Lung (tissue), 12 donors: ENCODE results near the gene TNFSF8. TPM values are rescaled to one million over a fixed set of nuclear protein-coding genes. Genes with fewer than 3 reads are reported as not detected.

Experiments
- ATAC-seq: fragments of 200-7000 bp; cut with Tn5 transposase; one replicate; pipeline ENCODE4 v1.9.1; 2020; ENCODE audit warnings: moderate number of reproducible peaks; ENCODE audit not compliant: insufficient read depth, low FRiP score
- DNase-seq, 3 donors: peaks; one replicate each; pipeline ENCODE4 v3.0.0-alpha.2; 2013 to 2017
- H3K27ac ChIP-seq, 2 donors: one replicate each; pipeline ENCODE4 v1.5.1; 2013; ENCODE audit warnings: mild to moderate bottlenecking in 2 of 2, moderate library complexity in 2 of 2, control low read depth in 1 of 2, inconsistent platforms in 1 of 2, low read depth in 1 of 2, low read length in 1 of 2
- H3K27me3 ChIP-seq, 3 donors: one replicate each; pipeline ENCODE4 v1.5.1; 2013; ENCODE audit warnings: low read length in 2 of 3; ENCODE audit not compliant: control insufficient read depth in 3 of 3, insufficient read depth in 3 of 3
- H3K36me3 ChIP-seq, 4 donors: one replicate each; pipeline ENCODE4 v1.5.1; 2013; ENCODE audit warnings: low read length in 4 of 4, mild to moderate bottlenecking in 1 of 4, moderate library complexity in 1 of 4; ENCODE audit not compliant: control insufficient read depth in 4 of 4, insufficient read depth in 4 of 4
- H3K4me1 ChIP-seq, 5 donors: one replicate each; pipeline ENCODE4 v1.5.1; 2013; ENCODE audit warnings: low read length in 5 of 5, mild to moderate bottlenecking in 2 of 5, moderate library complexity in 1 of 5; ENCODE audit not compliant: control insufficient read depth in 5 of 5, insufficient read depth in 5 of 5
- H3K4me3 ChIP-seq: one replicate; pipeline ENCODE4 v1.5.1; 2013; ENCODE audit warnings: mild to moderate bottlenecking, control low read depth, moderate library complexity
- H3K9ac ChIP-seq, 2 donors: one replicate each; pipeline ENCODE4 v1.5.1; 2013; ENCODE audit warnings: low read length in 2 of 2, control low read depth in 1 of 2; ENCODE audit not compliant: insufficient read depth in 1 of 2
- H3K9me3 ChIP-seq, 4 donors: one replicate each; pipeline ENCODE4 v1.5.1; 2013; ENCODE audit warnings: low read length in 3 of 4, mild to moderate bottlenecking in 1 of 4, moderate library complexity in 1 of 4; ENCODE audit not compliant: control insufficient read depth in 4 of 4, insufficient read depth in 3 of 4
- CTCF ChIP-seq: IDR thresholded peaks from 2 replicates; pipeline ENCODE4 v1.5.1; 2012; ENCODE audit warnings: mild to moderate bottlenecking; ENCODE audit errors: control extremely low read depth, extremely low read depth
- WGBS, 2 donors: extraction: QIAGEN DNeasy Blood & Tissue Kit; methylation state at CpG; one replicate each; pipeline ENCODE4 v1.1.7; 2013; 5-methylcytosine and 5-hydroxymethylcytosine counted together
- polyA plus RNA-seq, 2 donors: library from polyadenylated mRNA; stranded (reverse); fragments of 200-250 nt; gene quantifications; one replicate each; pipeline ENCODE4 v1.2.1, GENCODE V29; 2013
- total RNA-seq, 2 donors: library from RNA; depleted of rRNA in 1 of 2; stranded (reverse); fragments of >200 nt in 1 of 2; gene quantifications; one replicate each; pipeline ENCODE4 v1.2.1, GENCODE V29; 2014 to 2021
- donor health status: control.
- donor health status: control.
- donor health status: Bipolar disorder and iron deficiency.
- donor health status: healthy.
- donor health status: DM: yes; HTN: yes; CAD: no.

TNFSF8 gene
- total and polyA plus RNA-seq, 4 donors, result 0.61 to 8.7 (median 4.8) TPM

- WGBS, 2 donors, result 81 to 82% methylated on average over 3 of the region's 3 CpGs
- no peak for TF ChIP-seq CTCF
- Histone ChIP-seq H3K27me3 (no peaks in the 10 kb centered on the region), H3K9me3 (peaks cover 0 to 6% (median 2%) of the 10 kb centered on the region in 4 donors), H3K4me3 (no peak overlapping the region), H3K27ac (peak overlapping the region in 1 of 2 donors; percentile 46), H3K36me3 (no peaks in the 10 kb centered on the region), H3K9ac (no peak overlapping the region), H3K4me1 (peaks cover 0 to 32% (median 0%) of the 10 kb centered on the region in 5 donors)
- ATAC-seq (no peak), DNase-seq (no peak)
Observed at GRCh38 chr9:114957558-114957957, 27.2 kb upstream of the TNFSF8 start.

GRCh38 chr9:114954956-114955582, 24.7 kb upstream of the TNFSF8 start:
- Histone ChIP-seq H3K27ac (no peak overlapping the region), H3K9me3 (no peaks in the 10 kb centered on the region), H3K27me3 (no peaks in the 10 kb centered on the region), H3K4me3 (no peak overlapping the region), H3K9ac (no peak overlapping the region), H3K36me3 (no peaks in the 10 kb centered on the region), H3K4me1 (peaks cover 0 to 40% (median 4%) of the 10 kb centered on the region in 5 donors)
- 28 to 52% methylated on average over 5 of the region's 5 CpGs for whole genome bisulfite sequencing, 2 donors
- DNase-seq (peak; percentile 49 to 80 (median 79)), ATAC-seq (no peak)
- no peak for TF ChIP-seq CTCF

GRCh38 chr9:114953959-114954358, 23.6 kb upstream of the TNFSF8 start:
- 21 to 31% methylated on average over 7 of the region's 7 CpGs for WGBS, 2 donors
- Histone ChIP-seq H3K27ac (peak overlapping the region in 1 of 2 donors; percentile 62), H3K4me1 (peaks cover 0 to 40% (median 4%) of the 10 kb centered on the region in 5 donors), H3K36me3 (no peaks in the 10 kb centered on the region), H3K27me3 (no peaks in the 10 kb centered on the region), H3K4me3 (no peak overlapping the region), H3K9me3 (no peaks in the 10 kb centered on the region), H3K9ac (no peak overlapping the region)
- DNase-seq (peak; percentile 73 to 95 (median 94)), ATAC-seq (peak; percentile 56)
- TF ChIP-seq CTCF, result no peak
